Measurements from ENCODE around the gene CBARP.
"Not testable (repeated sequence)": the region's sequence is repeated elsewhere in the genome, so short reads cannot be mapped to it uniquely, and the experiment has no call there.

Gene CBARP

DNA sequence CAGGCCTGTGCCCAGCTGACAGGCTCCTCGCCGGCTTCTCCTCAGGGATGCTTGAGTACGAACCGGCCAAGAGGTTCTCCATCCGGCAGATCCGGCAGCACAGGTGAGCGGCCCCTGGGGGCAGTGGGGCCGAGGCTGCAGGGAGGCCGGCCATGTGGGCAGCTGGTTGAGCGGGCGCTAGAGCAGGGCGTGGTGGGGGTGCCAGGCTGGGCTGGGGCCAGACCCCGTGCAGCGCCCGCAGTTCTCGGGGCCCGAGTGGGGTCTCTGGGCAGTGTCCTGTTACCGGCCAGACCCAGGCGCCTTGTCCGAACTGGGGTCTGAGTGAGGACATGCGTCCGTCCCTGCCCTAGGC is 15.9 kb downstream of the CBARP start:
- in situ Hi-C loops (cut with HindIII; ENCODE audit: low pct_ligation_motif_present, low pct_unique_long_range_greater_than_20kb, low sequenced_read_pairs), result no loop called here
- no peak for DNase-seq

- in situ Hi-C loops (cut with HindIII; ENCODE audit: low pct_ligation_motif_present, low pct_unique_long_range_greater_than_20kb, low sequenced_read_pairs), result no loop called here
- DNase-seq, result peak; percentile 37
These were observed 16.6 kb downstream of the CBARP start for GRCh38 chr19:1220976-1221903.

DNA sequence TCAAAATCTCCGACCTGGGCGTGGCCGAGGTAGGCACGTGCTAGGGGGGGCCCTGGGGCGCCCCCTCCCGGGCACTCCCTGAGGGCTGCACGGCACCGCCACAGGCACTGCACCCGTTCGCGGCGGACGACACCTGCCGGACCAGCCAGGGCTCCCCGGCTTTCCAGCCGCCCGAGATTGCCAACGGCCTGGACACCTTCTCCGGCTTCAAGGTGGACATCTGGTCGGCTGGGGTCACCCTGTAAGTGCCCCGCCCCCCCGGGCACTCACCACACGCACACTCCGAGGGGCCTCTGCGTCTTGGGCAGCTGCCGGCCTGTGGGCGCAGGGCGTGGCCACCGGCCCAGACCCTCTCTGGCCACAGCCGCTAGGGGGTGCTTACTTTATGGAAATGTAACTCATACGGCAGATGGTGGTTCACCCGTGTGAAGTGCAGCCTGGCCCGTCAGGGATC is 17.3 kb downstream of the CBARP start:
- in situ Hi-C loops (cut with HindIII; ENCODE audit: low pct_ligation_motif_present, low pct_unique_long_range_greater_than_20kb, low sequenced_read_pairs), result no loop called here

GRCh38 chr19:1219786-1220476 is 17.9 kb downstream of the CBARP start:
- no peak for DNase-seq
- in situ Hi-C loops (cut with HindIII; ENCODE audit: low pct_ligation_motif_present, low pct_unique_long_range_greater_than_20kb, low sequenced_read_pairs), result no loop called here

More for the DNA sequence above, 17.3 kb downstream of the CBARP start:
- DNase-seq, result no peak

DNA sequence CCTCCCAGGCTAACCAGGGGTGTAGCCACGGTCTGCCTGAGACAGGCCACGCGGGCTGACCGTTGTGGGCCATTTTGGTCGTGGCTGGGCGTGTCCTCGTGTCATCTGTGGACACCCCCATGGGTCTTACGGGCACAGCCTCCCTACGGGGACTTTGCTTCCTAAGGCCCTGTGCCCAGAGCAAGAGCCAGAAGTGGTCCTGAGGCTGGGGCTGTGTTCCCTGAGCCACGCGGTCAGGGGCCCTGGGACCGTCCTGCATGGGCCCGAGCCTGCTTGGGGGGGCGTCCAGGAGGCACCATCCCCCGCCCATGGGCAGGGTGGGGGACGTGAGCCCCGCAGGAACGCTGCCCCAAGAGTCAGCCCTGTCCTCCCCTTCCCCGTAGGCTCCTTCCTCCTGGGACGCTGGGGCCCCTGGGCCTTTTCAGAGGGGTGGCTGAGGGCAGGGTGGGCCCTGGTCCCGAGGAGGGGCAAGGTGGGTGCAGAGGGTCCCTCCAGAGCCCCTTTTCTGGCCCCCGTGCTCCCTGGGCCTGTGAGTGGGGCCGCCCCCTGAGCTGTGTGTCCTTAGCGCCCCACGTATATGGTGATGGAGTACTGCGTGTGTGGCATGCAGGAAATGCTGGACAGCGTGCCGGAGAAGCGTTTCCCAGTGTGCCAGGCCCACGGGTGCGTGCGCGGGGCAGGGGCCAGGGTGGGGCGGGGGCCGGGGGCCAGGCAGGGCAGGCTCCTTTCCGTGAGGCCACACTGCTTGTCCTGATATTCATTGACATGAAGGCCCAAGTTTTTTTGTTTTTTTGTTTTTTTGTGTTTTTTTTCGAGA is 18.8 kb downstream of the CBARP start:
- no peak for DNase-seq
- in situ Hi-C loops (cut with HindIII; ENCODE audit: low pct_ligation_motif_present, low pct_unique_long_range_greater_than_20kb, low sequenced_read_pairs), result no loop called here

DNA sequence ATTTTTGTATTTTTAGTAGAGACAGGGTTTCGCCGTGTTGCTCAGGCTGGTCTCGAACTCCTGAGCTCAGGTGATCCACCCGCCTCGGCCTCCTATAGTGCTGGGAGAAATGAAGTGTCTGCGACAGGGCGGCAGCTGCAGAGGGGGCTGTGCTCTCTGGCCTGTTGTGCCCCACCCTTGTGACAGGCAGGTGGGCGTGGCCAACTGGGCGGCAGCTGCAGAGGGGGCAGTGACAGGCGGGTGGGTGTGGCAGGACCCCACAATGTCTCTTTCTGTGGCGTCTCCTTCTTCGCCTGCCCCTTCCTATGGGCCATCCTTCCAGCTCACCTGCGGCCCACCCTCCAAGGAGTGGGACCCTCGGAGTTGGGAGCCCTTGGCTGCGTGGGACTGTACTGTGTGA is 20.4 kb downstream of the CBARP start:
- DNase-seq, result no peak
- in situ Hi-C loops (cut with HindIII; ENCODE audit: low pct_ligation_motif_present, low pct_unique_long_range_greater_than_20kb, low sequenced_read_pairs), result no loop called here

DNA sequence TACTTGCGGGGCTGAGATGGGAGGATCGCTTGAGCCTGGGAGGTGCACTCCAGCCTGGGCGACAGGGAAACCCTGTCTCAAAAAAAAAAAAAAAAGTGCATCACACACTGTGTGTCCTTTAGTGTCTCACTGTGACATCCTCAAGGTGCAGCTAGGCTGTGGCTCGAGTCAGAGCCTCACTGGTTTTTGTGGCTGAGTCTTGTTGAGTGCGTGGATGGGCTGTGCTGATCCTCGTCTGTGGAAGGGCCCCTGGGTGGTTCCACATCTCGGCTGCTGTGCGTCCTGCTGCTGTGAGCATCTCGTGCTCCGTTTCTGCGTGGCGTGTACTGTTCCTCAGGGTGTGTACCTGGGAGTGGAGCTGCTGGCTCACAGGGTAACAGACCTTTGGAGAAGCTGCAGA is 21.0 kb downstream of the CBARP start:
- in situ Hi-C loops (cut with HindIII; ENCODE audit: low pct_ligation_motif_present, low pct_unique_long_range_greater_than_20kb, low sequenced_read_pairs), result no loop called here
- DNase-seq, result no peak

DNA sequence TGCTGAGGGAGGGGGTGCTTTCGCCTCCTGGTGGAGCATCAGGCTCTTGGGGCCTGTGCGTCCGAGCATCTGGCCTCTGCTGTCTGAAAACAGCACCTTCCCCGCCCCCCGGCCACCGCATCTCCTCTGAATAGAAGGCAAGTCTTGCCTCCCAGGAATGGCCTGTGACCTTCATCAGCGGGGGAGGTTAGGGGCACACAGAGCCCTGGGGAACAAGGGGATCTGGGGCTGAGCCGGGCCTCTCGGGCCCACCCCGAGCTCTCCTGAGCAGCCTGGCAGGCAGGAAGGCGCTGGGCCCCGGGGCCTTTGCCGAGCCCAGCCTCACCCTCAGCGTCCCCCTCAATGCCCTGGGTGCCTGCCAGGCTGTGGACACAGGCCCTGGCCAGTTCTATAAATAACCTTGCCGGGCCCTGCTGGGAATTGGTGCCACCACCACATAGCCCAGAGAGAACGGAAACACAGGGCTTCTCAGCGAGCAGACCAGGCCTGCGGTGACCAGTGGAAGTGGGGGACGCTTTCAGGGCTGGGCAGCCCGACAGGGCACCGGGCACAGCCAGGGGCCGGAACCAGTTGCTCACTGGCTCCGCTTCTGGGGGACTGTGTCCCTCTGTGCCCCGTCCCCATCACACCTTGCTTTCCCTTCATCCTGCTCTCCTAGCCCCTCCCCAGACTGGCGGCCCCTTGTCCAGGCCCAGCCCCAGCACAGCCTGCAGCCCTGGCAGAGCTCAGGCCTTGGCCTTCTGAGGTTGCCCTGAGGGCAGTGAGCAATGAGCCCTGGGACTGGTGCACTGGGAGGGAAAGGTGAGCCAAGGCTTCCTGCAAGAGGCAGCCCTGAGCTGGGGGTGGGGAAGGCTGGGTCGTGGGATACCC is 22.7 kb downstream of the CBARP start:
- in situ Hi-C loops (cut with HindIII; ENCODE audit: low pct_ligation_motif_present, low pct_unique_long_range_greater_than_20kb, low sequenced_read_pairs), result no loop called here
- DNase-seq, result no peak

DNA sequence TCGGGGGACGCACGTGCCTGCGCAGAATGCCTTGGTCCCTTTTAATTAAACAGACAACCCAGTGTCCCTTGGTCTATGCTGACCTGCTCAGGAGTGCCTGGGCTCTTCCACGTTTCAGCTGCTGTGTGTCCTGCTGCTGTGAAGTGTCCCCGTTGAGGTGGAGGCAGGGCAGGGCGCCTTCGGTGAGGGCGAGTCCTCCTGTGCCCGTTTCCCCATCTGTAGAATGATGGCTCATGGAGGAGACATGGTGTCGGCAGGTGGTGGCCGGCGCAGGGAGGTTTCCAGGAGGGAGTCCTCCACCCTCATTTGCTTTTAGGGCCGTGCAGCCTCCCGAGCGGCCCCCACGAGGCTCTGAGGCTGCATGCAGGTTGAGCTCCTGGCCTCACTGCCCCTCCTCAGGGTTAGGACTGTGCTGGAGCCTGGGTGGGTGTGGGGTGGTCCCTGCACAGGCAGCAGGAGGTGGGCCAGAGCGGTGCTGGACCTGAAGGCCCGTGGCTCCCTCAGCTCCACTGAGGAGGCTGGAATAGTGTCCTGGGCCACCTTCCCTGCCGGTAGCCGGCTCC is 23.4 kb downstream of the CBARP start:
- in situ Hi-C loops (cut with HindIII; ENCODE audit: low pct_ligation_motif_present, low pct_unique_long_range_greater_than_20kb, low sequenced_read_pairs), result no loop called here
- DNase-seq, result no peak

DNA sequence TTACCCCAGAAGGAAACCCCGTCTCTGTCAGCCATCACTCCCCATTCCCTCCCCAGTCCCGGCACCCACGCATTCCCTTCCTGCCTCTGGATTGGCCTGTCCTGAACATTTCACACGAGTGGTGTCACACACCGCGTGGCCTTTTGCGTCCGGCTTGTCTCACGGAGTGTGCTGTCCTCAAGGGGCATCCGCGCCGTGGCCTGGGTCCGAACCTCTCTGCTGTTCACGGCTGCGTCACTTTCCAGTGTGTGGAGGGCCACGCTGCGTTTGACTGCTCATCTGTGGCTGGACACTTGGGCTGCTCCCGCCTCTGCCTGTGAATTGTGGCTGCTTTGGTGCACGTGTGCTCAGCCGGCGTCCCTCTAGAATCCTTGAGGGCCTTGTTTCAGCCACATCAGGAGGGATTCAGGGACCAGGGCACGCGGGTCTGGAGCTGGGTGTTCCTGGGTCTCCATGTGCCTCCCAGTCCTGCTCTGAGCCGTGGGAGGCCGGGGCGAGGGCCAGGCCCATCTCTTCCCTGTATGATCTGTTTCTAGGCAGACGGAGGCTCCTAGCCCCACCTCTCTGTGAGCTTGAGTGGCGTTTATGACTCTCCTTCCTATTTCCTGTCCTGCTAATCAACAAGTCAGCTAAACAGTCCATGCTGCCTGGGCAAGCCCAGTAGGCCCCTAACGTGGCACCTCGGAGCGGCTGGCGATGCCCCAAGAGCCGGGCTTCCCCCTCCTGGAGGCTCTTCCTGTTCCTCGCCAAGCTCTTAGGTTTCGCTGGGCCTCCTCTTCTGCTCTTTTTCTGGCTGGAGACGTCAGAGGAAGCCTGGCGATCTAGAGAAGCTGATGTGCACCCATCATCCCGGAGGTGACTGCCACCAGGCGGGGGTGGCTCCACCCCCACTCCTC is 24.2 kb downstream of the CBARP start:
- in situ Hi-C loops (cut with HindIII; ENCODE audit: low pct_ligation_motif_present, low pct_unique_long_range_greater_than_20kb, low sequenced_read_pairs), result no loop called here
- no peak for DNase-seq

GRCh38 chr19:1211494-1212234 is 26.1 kb downstream of the CBARP start:
- DNase-seq, result no peak
- in situ Hi-C loops (cut with HindIII; ENCODE audit: low pct_ligation_motif_present, low pct_unique_long_range_greater_than_20kb, low sequenced_read_pairs), result no loop called here

GRCh38 chr19:1210227-1210538 is 27.6 kb downstream of the CBARP start:
- in situ Hi-C loops (cut with HindIII; ENCODE audit: low pct_ligation_motif_present, low pct_unique_long_range_greater_than_20kb, low sequenced_read_pairs), result no loop called here
- no peak for DNase-seq

DNA sequence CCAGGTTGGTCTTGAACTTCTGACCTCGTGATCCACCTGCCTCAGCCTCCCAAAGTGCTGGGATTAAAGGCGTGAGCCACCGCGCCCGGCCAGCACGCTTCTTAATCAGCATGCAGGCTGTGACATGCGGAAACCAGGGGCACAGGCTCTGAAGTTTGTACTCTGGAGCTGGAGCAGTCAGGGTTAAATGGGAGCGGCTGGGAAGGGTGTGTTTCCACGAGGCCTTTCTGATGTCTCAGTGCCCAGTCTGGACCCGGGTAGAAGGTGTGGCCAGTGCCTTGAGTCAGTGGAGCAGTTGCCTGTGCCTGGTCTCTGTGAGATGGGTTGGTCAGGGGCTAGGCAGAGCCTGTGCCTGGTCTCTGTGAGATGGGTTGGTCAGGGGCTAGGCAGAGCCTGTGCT is 29.0 kb downstream of the CBARP start:
- in situ Hi-C loops (cut with HindIII; ENCODE audit: low pct_ligation_motif_present, low pct_unique_long_range_greater_than_20kb, low sequenced_read_pairs); DNase-seq: not testable (repeated sequence)

DNA sequence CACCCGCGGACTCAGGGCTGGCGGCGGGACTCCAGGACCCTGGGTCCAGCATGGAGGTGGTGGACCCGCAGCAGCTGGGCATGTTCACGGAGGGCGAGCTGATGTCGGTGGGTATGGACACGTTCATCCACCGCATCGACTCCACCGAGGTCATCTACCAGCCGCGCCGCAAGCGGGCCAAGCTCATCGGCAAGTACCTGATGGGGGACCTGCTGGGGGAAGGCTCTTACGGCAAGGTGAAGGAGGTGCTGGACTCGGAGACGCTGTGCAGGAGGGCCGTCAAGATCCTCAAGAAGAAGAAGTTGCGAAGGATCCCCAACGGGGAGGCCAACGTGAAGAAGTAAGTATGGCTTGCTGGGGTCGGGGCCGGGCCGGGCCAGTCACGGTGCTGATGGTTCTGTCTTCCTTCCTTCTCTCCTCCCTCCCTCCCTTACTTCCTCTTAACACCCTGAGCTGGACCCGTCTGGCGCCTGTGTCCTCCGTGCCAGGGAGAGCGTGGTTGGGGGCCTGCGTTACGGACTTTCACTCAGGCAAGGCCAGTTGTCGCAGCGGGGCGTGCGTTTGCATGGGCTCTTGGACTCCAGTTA is 30.8 kb downstream of the CBARP start:
- in situ Hi-C loops (cut with HindIII; ENCODE audit: low pct_ligation_motif_present, low pct_unique_long_range_greater_than_20kb, low sequenced_read_pairs), result no loop called here
- no peak for DNase-seq

GRCh38 chr19:1206150-1206863 is 31.5 kb downstream of the CBARP start:
- in situ Hi-C loops (cut with HindIII; ENCODE audit: low pct_ligation_motif_present, low pct_unique_long_range_greater_than_20kb, low sequenced_read_pairs), result no loop called here
- DNase-seq, result no peak
